ENCODE data around the gene C3orf22.

GRCh38 chr3:126500016-126500415, 58.7 kb downstream of the C3orf22 start:
- TF ChIP-seq CTCF (IDR thresholded peaks at IDR 0.05; ENCODE audit: insufficient read depth, low read length): no peak
- TF ChIP-seq REST (IDR thresholded peaks at IDR 0.05; ENCODE audit: insufficient replicate concordance, low read depth): no peak
- no peak for TF ChIP-seq SPI1 (IDR thresholded peaks at IDR 0.05; ENCODE audit: borderline replicate concordance, low read depth)
- TF ChIP-seq POLR2AphosphoS5 (IDR thresholded peaks at IDR 0.05; ENCODE audit: low read depth): no peak
